SK-N-SH (cell line): Measurements from ENCODE around the gene HMOX1. TPM values are rescaled to one million over a fixed set of nuclear protein-coding genes. Genes with fewer than 3 reads are reported as not detected.

ENCODE experiments used
- CTCF ChIA-PET: fragments of 300-600, 350-600 bp; formaldehyde crosslinking; extraction: SDS; loops from one replicate; lab custom pipeline; 2021; lab: Yijun Ruan, JAX
- POLR2A ChIA-PET: fragments of 350-600 bp; sonication (Branson Sonifier 250); formaldehyde crosslinking; extraction: SDS; loops from one replicate; lab custom pipeline; 2020; ENCODE audit warnings: antibody characterized with exemption, inconsistent platforms; lab: Yijun Ruan, JAX
- DNase-seq: peaks from one replicate; pipeline ENCODE4 v3.0.0; 2012
- H2AFZ ChIP-seq: fragments of 200-600 bp; sonication (generic); 2 replicates; pipeline ENCODE4 v1.8.1; 2016; ENCODE audit warnings: antibody characterized with exemption, mild to moderate bottlenecking, low read depth
- H3F3A ChIP-seq: fragments of 200-600 bp; sonication (generic); replicated peaks from 2 replicates; pipeline ENCODE3; 2016; ENCODE audit warnings: antibody characterized with exemption, mild to moderate bottlenecking; ENCODE audit not compliant: insufficient read depth
- H3K27ac ChIP-seq, 2 experiments: fragments of 200-500 bp in 1 of 2; fragments of 200-600 bp in 1 of 2; sonication (Bioruptor generic) in 1 of 2; sonication (generic), shearing (Covaris generic) in 1 of 2; 2 replicates each; pipeline versions ENCODE4 v1.5.1 to v1.6.1; 2014 to 2016; ENCODE audit warnings: low read depth in 2 of 2, inconsistent platforms in 1 of 2, low read length in 1 of 2, mild to moderate bottlenecking in 1 of 2, mixed read lengths in 1 of 2
- H3K27me3 ChIP-seq: fragments of 200-600 bp; sonication (generic), shearing (Covaris generic); 2 replicates; pipeline ENCODE4 v1.6.1; 2016; ENCODE audit warnings: mixed run types; ENCODE audit not compliant: insufficient read depth
- H3K36me3 ChIP-seq, 2 experiments: fragments of 200-500 bp in 1 of 2; fragments of 200-600 bp in 1 of 2; sonication (Bioruptor generic) in 1 of 2; sonication (generic) in 1 of 2; replicated peaks in 1 of 2; 2 replicates each; pipeline versions ENCODE3 to v1.5.1; 2014 to 2016; ENCODE audit warnings: low read length in 1 of 2, mild to moderate bottlenecking in 1 of 2; ENCODE audit not compliant: insufficient read depth in 2 of 2, control insufficient read depth in 1 of 2
- H3K4me1 ChIP-seq, 2 experiments: fragments of 200-500 bp in 1 of 2; fragments of 200-600 bp in 1 of 2; sonication (Bioruptor generic) in 1 of 2; sonication (generic), shearing (Covaris generic) in 1 of 2; 2 replicates each; pipeline versions ENCODE4 v1.5.1 to v1.6.1; 2014 to 2016; ENCODE audit warnings: low read depth in 1 of 2, low read length in 1 of 2, mixed run types in 1 of 2; ENCODE audit not compliant: insufficient read depth in 2 of 2, control insufficient read depth in 1 of 2
- H3K4me2 ChIP-seq: fragments of 200-600 bp; sonication (generic), shearing (Covaris generic); 2 replicates; pipeline ENCODE4 v1.6.1; 2017; ENCODE audit warnings: mixed run types
- H3K4me3 ChIP-seq, 2 experiments: fragments of 200-500 bp in 1 of 2; fragments of 200-600 bp in 1 of 2; sonication (Bioruptor generic) in 1 of 2; sonication (generic), shearing (Covaris generic) in 1 of 2; 2 replicates each; pipeline versions ENCODE4 v1.5.1 to v1.8.1; 2014 to 2016; ENCODE audit warnings: low read depth in 2 of 2, inconsistent platforms in 1 of 2, low read length in 1 of 2, mild to moderate bottlenecking in 1 of 2, mixed read lengths in 1 of 2, moderate library complexity in 1 of 2
- H3K79me2 ChIP-seq: fragments of 200-600 bp; sonication (generic); 2 replicates; pipeline ENCODE4 v1.8.1; 2017; ENCODE audit warnings: mild to moderate bottlenecking; ENCODE audit not compliant: insufficient read depth
- H3K9ac ChIP-seq: fragments of 200-600 bp; sonication (generic); 2 replicates; pipeline ENCODE4 v1.6.1; 2017; ENCODE audit warnings: mixed run types
- H3K9me2 ChIP-seq: fragments of 200-600 bp; sonication (generic); 2 replicates; pipeline ENCODE4 v1.6.1; 2017; ENCODE audit warnings: mixed run types
- H3K9me3 ChIP-seq: fragments of 200-600 bp; sonication (generic); 2 replicates; pipeline ENCODE4 v1.6.1; 2017; ENCODE audit warnings: mixed run types, mild to moderate bottlenecking, moderate library complexity
- H4K20me1 ChIP-seq: fragments of 200-600 bp; sonication (generic); 2 replicates; pipeline ENCODE4 v1.6.1; 2017; ENCODE audit warnings: mild to moderate bottlenecking, mixed run types; ENCODE audit not compliant: insufficient read depth
- FOSL2 ChIP-seq: IDR thresholded peaks from 2 replicates; pipeline ENCODE4 v1.4.0; 2012; ENCODE audit warnings: low read depth, mild to moderate bottlenecking, moderate library complexity, borderline replicate concordance
- FOXJ3 ChIP-seq: sonication (generic); formaldehyde crosslinking; IDR thresholded peaks from 2 replicates; pipeline ENCODE4 v1.5.1; 2020; ENCODE audit warnings: mild to moderate bottlenecking, missing genetic modification reagents
- GATA2 ChIP-seq: sonication (generic); formaldehyde crosslinking; IDR thresholded peaks from 2 replicates; pipeline ENCODE4 v1.5.0; 2020; ENCODE audit warnings: mild to moderate bottlenecking, missing genetic modification reagents
- MAX ChIP-seq: IDR thresholded peaks from 2 replicates; pipeline ENCODE4 v1.4.0; 2012; ENCODE audit warnings: low read depth
- MXI1 ChIP-seq: IDR thresholded peaks from 2 replicates; pipeline ENCODE4 v1.6.1; 2012; ENCODE audit warnings: mild to moderate bottlenecking, low read depth, low read length, improper control_type of control experiment
- PBX3 ChIP-seq: IDR thresholded peaks from 2 replicates; pipeline ENCODE4; 2012
- POLR2AphosphoS5 ChIP-seq: IDR thresholded peaks from 2 replicates; pipeline ENCODE4 v1.6.1; 2012; ENCODE audit warnings: low read depth, low read length
- RFX5 ChIP-seq: IDR thresholded peaks from 2 replicates; pipeline ENCODE4 v1.6.1; 2012; ENCODE audit warnings: mild to moderate bottlenecking, improper control_type of control experiment, low read length
- SMC3 ChIP-seq: IDR thresholded peaks from 2 replicates; pipeline ENCODE4 v1.6.1; 2012; ENCODE audit warnings: low read depth, low read length, improper control_type of control experiment
- TAF1 ChIP-seq: IDR thresholded peaks from 2 replicates; pipeline ENCODE4 v1.6.1; 2012; ENCODE audit warnings: low read depth, mild to moderate bottlenecking, low read length, moderate library complexity, borderline replicate concordance
- TEAD4 ChIP-seq: IDR thresholded peaks from 2 replicates; pipeline ENCODE4 v1.4.0; 2012; ENCODE audit warnings: mild to moderate bottlenecking, borderline replicate concordance; ENCODE audit not compliant: insufficient read depth
- USF1 ChIP-seq: IDR thresholded peaks from 2 replicates; pipeline ENCODE4 v1.4.0; 2012; ENCODE audit warnings: low read depth, borderline replicate concordance
- USF2 ChIP-seq: fragments of 150-350 bp; IDR thresholded peaks from 2 replicates; pipeline ENCODE4 v1.6.1; 2017; ENCODE audit warnings: antibody characterized with exemption, low read length, low read depth, borderline replicate concordance
- WGBS: methylation state at CpG from one replicate; pipeline ENCODE4 v1.1.6; 2017; ENCODE audit warnings: low lambda C conversion rate; 5-methylcytosine and 5-hydroxymethylcytosine counted together
- polyA plus RNA-seq, 3 experiments: library from polyadenylated mRNA; depleted of rRNA; stranded (reverse); fragments of >200 nt; gene quantifications; 2 replicates each; pipeline ENCODE4 v1.2.3, GENCODE V29; 2012
- TF ChIP-seq, protein P1 (sequence below): fragments of 150-350 bp; IDR thresholded peaks from 2 replicates; pipeline ENCODE4 v1.6.1; 2016; ENCODE audit warnings: mild to moderate bottlenecking, low read depth, low read length

HMOX1 gene
- polyA plus RNA-seq, 1 of the 3 experiments (the other 2 are of a cell fraction): 13.7 TPM

DNA sequence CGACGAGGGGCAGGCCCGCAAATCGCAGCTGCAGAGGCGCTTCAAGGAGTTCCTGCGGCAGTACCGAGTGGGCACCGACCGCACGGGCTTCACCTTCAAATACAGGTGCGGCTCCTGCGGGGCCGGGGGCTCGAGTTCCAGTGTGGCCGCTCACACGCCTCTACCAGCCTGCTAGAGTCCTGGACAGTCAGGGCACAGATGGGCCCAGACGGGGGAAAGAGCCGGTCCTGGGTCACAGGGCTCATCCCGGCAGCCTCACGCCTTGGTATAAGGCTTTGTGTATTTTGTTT lies 19.6 kb downstream of the HMOX1 start:
- Histone ChIP-seq H3K9ac (peak overlapping the region; percentile 85), H3K27ac (0 out of 4 replicates have a peak overlapping the region, but pooled peaks of 1 of the 2 experiments have one; percentile 23), H3K27me3 (no peaks in the 10 kb centered on the region), H4K20me1 (no peaks in the 10 kb centered on the region), H3K4me2 (peak overlapping the region; percentile 99), H3F3A (no peaks in the 10 kb centered on the region), H3K4me1 (no peaks in the 10 kb centered on the region; a peak in 2 of 4 replicates), H3K9me3 (no peaks in the 10 kb centered on the region), H3K4me3 (peak overlapping the region; percentile 64 to 92), H3K79me2 (peaks cover 23% of the 10 kb centered on the region), H2AFZ (peak overlapping the region; percentile 85), H3K36me3 (peaks cover 2 to 10% of the 10 kb centered on the region in 2 experiments), H3K9me2 (no peaks in the 10 kb centered on the region)
- DNase-seq: peak; percentile 52
- TF ChIP-seq GATA2 (CRISPR knock-in tag) (no peak), RFX5 (no peak), USF1 (no peak), TEAD4 (no peak), PBX3 (no peak)
- ChIA-PET POLR2A (no interaction called here), CTCF (interaction anchor here (1.8 kb wide), 1 partner anchor 50 kb away, joined by 7 read pairs; no protein-coding TSS in a partner anchor)
- 3% methylated on average over 10 of the region's 20 CpGs for WGBS

DNA sequence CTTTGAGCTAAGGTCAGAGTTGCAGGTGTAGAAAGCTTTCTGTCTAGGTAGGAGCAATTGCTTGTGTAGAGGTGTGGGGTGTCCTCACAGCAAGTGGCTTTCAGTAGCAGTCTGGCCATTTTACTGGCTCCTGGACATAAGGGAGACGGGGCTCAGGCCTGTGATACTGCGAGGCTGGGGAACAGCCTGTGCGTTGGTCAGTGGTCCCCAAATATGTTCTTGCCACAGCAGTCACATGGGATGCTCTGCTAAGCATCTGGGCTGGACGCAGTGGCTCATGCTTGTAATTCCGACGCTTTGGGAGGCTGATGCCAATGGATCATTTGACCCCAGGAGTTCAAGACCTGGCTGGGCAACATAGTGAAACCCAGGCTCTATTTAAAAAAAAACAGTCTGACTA lies 21.0 kb downstream of the HMOX1 start:
- peaks cover 23% of the 10 kb centered on the region for H3K79me2 ChIP-seq
- no peaks in the 10 kb centered on the region for H3K9me3 ChIP-seq
- H3K27me3 ChIP-seq: no peaks in the 10 kb centered on the region
- no peaks in the 10 kb centered on the region for H3K9me2 ChIP-seq
- POLR2A ChIA-PET: interaction anchor here (0.6 kb wide), 1 partner anchor 18 kb away, joined by 3 read pairs; no protein-coding TSS in a partner anchor
- WGBS: 100% methylated on average over 2 of the region's 6 CpGs
- DNase-seq: no peak
- no peak overlapping the region for H3K9ac ChIP-seq
- H3K4me3 ChIP-seq: no peak overlapping the region
- no peak overlapping the region for H3K27ac ChIP-seq
- no peaks in the 10 kb centered on the region for H3F3A ChIP-seq
- no peak overlapping the region for H2AFZ ChIP-seq
- H3K4me2 ChIP-seq: no peak overlapping the region
- no peaks in the 10 kb centered on the region; a peak in 2 of 4 replicates for H3K4me1 ChIP-seq
- peaks cover 2 to 10% of the 10 kb centered on the region in 2 experiments for H3K36me3 ChIP-seq
- CTCF ChIA-PET: interaction anchor here (0.8 to 2.4 kb wide), 3 partner anchors 10 to 52 kb away, joined by 3 to 9 read pairs (median 4); no protein-coding TSS in a partner anchor
- TF ChIP-seq FOXJ3 (CRISPR knock-in tag): no peak
- TF ChIP-seq TAF1: no peak
- TF ChIP-seq POLR2AphosphoS5: no peak
- no peak for TF ChIP-seq USF2
- TF ChIP-seq GATA2 (CRISPR knock-in tag): no peak
- TF ChIP-seq, protein P1, sequence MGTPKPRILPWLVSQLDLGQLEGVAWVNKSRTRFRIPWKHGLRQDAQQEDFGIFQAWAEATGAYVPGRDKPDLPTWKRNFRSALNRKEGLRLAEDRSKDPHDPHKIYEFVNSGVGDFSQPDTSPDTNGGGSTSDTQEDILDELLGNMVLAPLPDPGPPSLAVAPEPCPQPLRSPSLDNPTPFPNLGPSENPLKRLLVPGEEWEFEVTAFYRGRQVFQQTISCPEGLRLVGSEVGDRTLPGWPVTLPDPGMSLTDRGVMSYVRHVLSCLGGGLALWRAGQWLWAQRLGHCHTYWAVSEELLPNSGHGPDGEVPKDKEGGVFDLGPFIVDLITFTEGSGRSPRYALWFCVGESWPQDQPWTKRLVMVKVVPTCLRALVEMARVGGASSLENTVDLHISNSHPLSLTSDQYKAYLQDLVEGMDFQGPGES: no peak
- TF ChIP-seq MXI1: no peak
- TF ChIP-seq TEAD4: no peak
- TF ChIP-seq SMC3: no peak
- TF ChIP-seq MAX: no peak
- no peak for TF ChIP-seq FOSL2
- H4K20me1 ChIP-seq: no peaks in the 10 kb centered on the region
